Epidermal melanocyte (primary cell): ENCODE measurements around the gene NOG.

Experiments used
- DNase-seq: peaks from one replicate; pipeline ENCODE4 v3.0.0; 2011; ENCODE audit warnings: low spot score; ENCODE audit not compliant: insufficient read length

The NOG gene

GRCh38 chr17:56593646-56594319 is at the start of gene NOG:
Gene NOG, plus strand, starts transcription at chr17:56593699. Its CDS starts 525 bp downstream, at chr17:56594224.
- no peak for DNase-seq

DNA sequence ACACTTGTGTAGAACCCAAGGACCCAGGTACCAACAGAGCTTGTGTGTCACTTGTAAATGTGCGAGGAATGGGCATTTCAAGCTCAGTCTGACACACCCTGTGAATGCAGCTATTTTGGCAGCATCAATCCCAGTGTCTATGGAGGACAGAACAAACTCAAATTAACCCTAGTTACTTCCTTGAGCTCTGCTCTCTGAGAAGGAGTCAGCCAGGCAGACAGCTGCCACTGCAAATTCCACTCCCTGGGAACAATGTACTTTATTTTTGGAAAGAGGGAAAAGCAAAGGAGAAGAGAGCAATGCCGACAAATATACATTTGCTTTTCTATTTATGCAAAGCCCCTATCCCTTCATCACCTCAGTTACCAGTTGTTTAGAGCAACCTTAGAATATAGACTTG is 48.4 kb upstream of the NOG start:
- no peak for DNase-seq

GRCh38 chr17:56545930-56546329 is 47.6 kb upstream of the NOG start:
- no peak for DNase-seq

GRCh38 chr17:56548661-56549060 is 44.8 kb upstream of the NOG start:
- no peak for DNase-seq

GRCh38 chr17:56549501-56549900 is 44.0 kb upstream of the NOG start:
- DNase-seq, result no peak

- DNase-seq, result no peak
Observed at GRCh38 chr17:56557682-56558081, 35.8 kb upstream of the NOG start.

- no peak for DNase-seq
Observed at GRCh38 chr17:56558088-56558487, 35.4 kb upstream of the NOG start.

- no peak for DNase-seq
Observed at GRCh38 chr17:56570199-56570598, 23.3 kb upstream of the NOG start.

- no peak for DNase-seq
Observed at GRCh38 chr17:56571456-56571855, 22.0 kb upstream of the NOG start.

- no peak for DNase-seq
Observed at GRCh38 chr17:56577190-56577842, 16.2 kb upstream of the NOG start.

DNA sequence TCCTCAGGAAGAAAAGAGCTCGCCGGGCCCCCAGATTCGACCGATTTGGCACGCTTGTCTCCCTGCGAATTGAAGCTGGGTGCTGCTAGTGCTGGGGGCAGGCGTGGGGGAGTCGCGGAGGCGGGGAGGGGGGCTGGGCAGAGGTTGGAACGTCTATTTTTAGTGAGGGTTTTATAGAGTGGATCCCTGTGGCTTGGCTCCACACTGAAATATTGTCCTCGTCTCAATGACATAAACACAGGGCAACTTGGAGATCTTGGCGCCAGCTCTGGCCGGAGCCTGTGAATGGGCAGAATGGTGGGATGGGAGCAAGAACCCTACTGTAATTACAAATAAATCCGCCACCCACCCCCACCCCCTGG is 15.7 kb upstream of the NOG start:
- DNase-seq, result no peak

DNA sequence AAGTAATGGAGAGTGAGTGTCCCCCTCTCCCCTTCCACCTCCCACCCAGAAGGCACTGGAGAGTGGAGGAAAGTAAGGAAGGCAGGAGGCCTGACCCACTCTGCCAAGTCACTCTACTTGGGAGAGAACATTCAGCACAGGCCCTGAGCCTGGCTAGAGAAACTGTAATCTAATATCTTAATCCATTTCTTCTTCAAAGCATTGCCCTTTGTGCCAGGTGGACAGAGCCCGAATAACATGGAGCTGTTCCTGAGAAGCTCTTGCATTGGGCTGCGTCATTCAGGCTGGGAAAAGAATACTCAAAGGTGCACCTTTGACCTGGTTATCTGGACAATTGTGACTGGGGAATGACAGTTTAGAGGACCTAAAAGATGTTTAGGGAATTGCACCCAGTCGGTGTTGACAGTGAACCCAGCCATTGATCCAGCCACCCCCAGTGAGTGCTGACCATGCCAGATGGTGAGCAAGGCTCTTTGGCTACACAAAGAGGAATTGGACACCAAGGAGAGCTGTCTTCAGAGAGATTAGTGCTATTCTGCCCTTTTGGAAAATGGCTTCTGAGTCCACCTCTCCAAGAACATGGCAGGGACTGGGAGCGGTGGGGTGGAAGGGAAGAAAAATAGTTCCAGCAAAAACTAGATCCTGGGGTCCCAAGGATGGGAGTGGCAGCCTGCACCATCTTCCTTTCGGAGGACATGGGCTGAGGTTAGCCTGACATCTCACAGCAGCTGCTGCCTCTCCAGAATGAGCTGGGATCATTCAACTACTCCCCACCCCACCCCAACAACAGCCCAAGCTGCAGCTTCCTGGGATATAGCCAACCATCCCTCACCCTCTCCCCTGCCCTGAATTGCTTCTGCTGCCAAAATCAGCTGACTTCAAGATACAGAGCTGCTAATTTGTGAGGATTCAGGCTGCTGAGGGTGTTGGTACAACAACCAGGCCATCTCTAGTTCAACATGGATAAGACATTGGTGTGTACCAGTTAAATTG is 11.6 kb upstream of the NOG start:
- DNase-seq, result no peak

DNA sequence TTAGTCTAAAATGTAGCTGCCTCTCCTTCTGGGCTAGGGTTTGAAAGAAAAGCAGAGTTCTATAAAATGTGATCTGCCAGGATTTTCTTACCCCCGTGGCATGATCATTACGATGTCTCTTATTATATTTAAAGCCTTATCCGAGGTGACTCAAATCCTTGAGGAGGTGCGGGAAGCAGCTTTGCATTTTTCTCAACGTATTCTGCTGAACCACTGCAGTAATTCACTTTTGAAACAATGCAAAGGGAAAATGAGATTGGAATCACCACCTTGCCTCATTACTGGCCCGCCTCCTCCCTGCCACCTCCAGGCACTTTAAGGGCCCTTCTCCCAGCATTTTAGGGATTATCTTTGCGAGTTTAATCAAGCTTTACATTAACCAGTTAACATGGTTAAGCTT is 9.7 kb upstream of the NOG start:
- DNase-seq, result no peak

- DNase-seq, result no peak
Observed at GRCh38 chr17:56587298-56587697, 6.2 kb upstream of the NOG start.

DNA sequence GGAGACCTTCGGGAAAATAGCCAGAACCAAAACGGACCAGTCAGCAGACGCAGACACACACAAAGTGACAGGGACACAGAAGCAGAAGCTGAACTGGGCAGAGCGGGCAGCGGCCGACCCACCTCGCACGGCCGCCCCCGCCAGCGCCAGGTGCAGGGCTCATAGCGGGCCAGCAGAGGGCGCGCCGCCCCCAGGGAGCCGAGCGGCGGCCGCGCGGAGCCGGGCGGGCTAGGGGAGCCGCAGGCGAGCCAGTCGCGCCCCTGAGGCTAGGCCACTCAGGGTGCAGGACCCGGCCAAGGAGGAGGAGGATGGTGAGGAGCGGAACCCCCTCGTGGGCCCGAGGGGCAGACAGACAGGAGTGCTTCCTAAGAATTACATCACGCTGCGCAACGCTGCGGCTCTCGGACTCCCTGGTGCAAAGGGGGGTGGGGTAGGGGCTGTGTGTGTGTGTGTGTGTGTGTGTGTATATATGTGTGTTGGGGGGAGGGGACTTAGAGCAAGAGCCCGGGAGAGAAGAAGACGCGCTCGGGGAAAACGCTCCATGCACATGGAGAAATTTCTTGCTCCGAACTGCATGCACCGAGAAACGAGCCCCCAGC is 913 bp upstream of the NOG start:
- peak; percentile 31 for DNase-seq

- DNase-seq, result no peak
Observed at GRCh38 chr17:56593086-56593645, 333 bp upstream of the NOG start.

GRCh38 chr17:56594320-56595107 is 1.0 kb downstream of the NOG start:
- DNase-seq, result no peak

DNA sequence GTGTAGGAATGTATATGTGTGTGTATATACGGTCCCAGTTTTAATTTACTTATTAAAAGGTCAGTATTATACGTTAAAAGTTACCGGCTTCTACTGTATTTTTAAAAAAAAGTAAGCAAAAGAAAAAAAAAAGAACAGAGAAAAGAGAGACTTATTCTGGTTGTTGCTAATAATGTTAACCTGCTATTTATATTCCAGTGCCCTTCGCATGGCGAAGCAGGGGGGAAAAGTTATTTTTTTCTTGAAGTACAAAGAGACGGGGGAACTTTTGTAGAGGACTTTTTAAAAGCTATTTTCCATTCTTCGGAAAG is 1.6 kb downstream of the NOG start:
- no peak for DNase-seq

DNA sequence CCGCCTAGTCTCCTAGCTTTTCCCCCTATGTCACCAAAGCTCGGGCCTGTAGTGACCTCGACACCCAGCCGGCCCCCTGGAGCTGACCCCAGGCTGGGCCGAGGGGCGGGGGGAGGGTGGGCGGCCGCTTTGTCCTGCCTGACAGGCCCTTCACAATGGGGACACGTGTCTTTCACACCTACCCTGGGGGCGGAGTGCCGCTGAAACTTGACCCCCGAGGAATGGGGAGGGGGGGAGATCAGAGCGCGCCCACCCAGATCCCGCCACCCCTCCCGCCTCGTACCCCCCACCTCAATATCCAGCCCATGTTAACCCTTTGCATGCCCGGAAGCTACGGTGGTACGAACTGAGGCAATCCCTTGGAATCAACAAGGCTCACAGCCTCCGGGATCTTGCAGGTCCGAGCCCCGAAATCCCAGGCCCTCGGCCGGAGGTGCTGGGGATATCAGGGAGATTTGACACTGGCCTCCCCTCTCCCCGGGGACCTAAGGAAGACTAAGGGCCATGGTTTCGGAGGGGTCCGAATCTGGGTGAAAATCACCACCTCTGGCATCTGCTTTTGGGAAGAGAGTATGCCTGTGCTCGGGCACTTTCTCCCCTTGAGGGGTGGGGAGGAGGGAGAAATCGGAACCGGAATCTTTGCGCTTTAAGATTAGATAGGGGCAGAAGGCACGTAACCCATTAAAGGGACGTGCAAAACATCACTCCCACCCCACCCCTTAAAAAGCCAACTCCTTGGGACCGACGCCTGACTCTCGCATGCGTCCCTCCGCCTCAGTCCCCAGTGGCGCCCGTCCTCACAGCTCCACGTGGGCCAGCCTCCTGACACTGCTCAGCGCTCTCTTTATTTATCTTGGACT is 2.6 kb downstream of the NOG start:
- DNase-seq, result no peak
